Measurements from ENCODE around the gene C1GALT1.

The C1GALT1 gene

GRCh38 chr7:7272294-7272693 is 90.0 kb downstream of the C1GALT1 start:
- DNase-seq (ENCODE audit: low spot score) = no peak

- DNase-seq (ENCODE audit: low spot score) = no peak
Measured at GRCh38 chr7:7274782-7275181, 92.4 kb downstream of the C1GALT1 start.

- DNase-seq (ENCODE audit: low spot score) = no peak
Measured at GRCh38 chr7:7276161-7276560, 93.8 kb downstream of the C1GALT1 start.

GRCh38 chr7:7290429-7291122 is 108.2 kb downstream of the C1GALT1 start:
- DNase-seq (ENCODE audit: low spot score) = no peak

GRCh38 chr7:7292085-7292484 is 109.7 kb downstream of the C1GALT1 start:
- DNase-seq (ENCODE audit: low spot score) = no peak

GRCh38 chr7:7292608-7293007 is 110.3 kb downstream of the C1GALT1 start:
- DNase-seq (ENCODE audit: low spot score) = no peak

GRCh38 chr7:7293092-7293491 is 110.7 kb downstream of the C1GALT1 start:
- no peak for DNase-seq (ENCODE audit: low spot score)

- no peak for DNase-seq (ENCODE audit: low spot score)
Measured at GRCh38 chr7:7294911-7295310, 112.6 kb downstream of the C1GALT1 start.

Measured in D341Med (cell line).